ENCODE results near the gene SET.

GRCh38 chr9:128704356-128704670 lies 15.3 kb downstream of the SET start:
- no peak for TF ChIP-seq CTCF (IDR thresholded peaks at IDR 0.05; ENCODE audit: insufficient read depth, low read length)
- TF ChIP-seq, protein P1, sequence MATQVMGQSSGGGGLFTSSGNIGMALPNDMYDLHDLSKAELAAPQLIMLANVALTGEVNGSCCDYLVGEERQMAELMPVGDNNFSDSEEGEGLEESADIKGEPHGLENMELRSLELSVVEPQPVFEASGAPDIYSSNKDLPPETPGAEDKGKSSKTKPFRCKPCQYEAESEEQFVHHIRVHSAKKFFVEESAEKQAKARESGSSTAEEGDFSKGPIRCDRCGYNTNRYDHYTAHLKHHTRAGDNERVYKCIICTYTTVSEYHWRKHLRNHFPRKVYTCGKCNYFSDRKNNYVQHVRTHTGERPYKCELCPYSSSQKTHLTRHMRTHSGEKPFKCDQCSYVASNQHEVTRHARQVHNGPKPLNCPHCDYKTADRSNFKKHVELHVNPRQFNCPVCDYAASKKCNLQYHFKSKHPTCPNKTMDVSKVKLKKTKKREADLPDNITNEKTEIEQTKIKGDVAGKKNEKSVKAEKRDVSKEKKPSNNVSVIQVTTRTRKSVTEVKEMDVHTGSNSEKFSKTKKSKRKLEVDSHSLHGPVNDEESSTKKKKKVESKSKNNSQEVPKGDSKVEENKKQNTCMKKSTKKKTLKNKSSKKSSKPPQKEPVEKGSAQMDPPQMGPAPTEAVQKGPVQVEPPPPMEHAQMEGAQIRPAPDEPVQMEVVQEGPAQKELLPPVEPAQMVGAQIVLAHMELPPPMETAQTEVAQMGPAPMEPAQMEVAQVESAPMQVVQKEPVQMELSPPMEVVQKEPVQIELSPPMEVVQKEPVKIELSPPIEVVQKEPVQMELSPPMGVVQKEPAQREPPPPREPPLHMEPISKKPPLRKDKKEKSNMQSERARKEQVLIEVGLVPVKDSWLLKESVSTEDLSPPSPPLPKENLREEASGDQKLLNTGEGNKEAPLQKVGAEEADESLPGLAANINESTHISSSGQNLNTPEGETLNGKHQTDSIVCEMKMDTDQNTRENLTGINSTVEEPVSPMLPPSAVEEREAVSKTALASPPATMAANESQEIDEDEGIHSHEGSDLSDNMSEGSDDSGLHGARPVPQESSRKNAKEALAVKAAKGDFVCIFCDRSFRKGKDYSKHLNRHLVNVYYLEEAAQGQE (IDR thresholded peaks at IDR 0.05; ENCODE audit: insufficient replicate concordance, low read depth): no peak
- no peak for TF ChIP-seq POLR2AphosphoS5 (IDR thresholded peaks at IDR 0.05; ENCODE audit: low read depth)
- no peak for TF ChIP-seq SPI1 (IDR thresholded peaks at IDR 0.05; ENCODE audit: borderline replicate concordance, low read depth)

All from HL-60 (cell line).